HCEC 1CT (cell line): ENCODE measurements around the gene GUK1.

Experiments
- DNase-seq: peaks from one replicate; pipeline ENCODE4 v3.0.0-alpha.2; 2017

GUK1 gene, protein sequence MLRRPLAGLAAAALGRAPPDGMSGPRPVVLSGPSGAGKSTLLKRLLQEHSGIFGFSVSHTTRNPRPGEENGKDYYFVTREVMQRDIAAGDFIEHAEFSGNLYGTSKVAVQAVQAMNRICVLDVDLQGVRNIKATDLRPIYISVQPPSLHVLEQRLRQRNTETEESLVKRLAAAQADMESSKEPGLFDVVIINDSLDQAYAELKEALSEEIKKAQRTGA

DNA sequence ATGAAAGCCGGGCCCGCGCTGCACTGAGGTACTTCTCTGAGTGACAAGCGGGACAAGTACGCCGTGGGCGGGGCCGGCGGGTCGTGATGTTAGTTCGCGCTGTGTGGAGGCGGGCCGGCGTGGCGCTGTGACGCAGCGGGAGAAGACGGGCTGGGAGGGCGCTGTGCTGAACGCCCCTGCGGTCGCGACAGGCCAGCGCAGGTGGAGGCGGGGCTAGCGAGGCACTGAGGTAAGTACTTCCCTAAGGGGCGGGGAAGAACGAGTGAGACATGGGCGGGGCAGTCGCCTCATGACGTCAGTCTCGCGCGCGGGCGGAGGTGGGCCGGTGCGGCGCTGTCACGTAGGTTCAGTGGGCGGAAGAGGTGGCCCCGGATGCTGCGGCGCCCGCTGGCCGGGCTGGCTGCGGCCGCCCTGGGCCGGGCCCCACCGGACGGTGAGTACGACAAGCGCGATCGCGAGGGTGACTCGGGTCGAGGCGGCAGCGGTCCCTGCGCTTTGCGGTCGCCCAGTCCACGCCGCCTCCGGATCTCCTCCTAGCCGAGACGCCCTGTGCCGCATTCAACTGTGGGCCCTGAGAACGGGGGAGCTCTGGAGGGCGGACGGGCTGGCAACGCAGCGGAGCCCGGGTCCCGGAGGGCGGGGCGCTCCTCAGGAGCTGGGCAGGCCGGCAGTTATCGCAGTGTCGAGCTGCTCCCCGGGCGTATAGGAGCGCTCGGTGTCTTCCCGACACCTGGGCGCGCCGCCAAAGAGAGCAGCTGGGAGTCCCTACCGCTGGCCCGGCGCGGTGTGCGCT is at the start of gene GUK1:
TSS of gene GUK1 (plus strand) at position 349 of the 793 bp plus-strand sequence. CDS start at position 373, 24 bp downstream.
- DNase-seq = peak; percentile 100

DNA sequence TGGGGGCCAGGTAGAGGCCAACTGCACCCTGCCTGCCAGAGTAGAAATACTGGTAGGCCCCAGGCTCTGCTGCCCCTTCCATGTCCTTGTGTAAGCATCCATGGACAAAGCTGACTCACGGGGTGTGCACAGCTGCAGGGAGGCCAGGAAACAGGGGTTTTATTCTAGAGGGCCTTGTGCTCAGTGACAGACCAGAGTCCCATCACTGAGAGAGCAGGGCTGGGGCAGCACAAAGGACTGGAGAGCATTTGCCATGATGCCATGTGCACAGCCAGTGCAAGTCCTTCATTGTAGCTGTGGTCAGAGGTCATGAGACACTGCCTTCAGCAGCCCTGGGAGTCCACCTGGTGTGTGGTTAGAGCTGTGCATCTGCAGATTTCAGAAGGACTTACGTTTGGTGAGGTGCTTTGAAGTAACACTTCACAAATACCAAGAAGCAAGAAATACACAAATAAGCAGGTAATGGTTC is 49.4 kb upstream of the GUK1 start:
- DNase-seq = peak; percentile 44

DNA sequence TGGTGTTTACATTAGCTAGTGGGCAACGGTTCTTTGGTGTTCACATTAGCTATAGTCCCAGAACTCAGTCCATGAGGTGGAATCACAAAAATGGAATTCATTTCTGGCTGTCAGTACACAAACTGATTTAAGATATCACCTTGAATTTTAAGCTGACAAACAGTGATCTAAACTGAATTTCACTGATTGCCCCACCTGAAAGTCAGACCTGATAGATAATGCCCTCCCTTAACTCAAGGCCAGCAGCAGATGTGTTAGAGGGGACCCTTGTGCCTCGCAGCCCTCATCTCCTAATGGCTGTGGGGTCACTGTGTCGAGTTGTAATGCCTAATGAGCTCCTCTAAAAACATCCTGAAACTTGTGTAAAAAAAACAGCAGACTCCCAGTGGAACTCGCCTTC is 49.0 kb upstream of the GUK1 start:
- DNase-seq = no peak

DNA sequence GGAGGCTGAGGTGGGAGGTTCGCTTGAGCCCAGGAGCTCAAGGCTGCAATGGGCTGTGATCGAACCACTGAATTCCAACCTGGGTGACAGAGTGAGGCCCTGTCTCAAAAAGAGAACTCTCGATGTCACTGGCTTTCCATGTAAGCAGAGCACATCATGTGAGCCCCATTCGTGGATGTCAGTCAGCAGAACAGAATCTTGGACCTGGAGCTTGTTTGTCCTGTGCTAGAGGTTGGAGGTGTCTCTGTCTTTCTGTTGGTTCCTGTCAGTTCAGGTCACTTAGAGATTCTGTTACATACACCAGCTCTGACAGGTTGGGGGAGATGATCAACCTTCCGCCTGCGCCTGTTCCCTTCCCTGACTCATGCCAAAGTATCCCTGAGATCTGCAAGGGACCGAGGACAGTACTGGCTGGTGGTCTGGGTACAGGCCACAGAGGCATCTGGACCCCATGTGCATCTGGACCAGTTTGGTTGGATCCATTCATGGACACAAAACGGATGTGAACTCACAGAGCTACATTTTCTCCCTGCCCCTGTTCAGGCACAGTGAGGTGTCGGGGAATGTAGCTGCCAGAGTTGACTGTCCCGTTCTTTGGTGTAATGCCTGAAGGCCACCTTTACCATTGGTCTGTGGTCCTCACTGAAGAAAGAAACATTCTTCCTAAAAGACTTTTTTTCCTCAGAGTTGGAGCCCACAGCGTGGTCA is 47.6 kb upstream of the GUK1 start:
- no peak for DNase-seq

DNA sequence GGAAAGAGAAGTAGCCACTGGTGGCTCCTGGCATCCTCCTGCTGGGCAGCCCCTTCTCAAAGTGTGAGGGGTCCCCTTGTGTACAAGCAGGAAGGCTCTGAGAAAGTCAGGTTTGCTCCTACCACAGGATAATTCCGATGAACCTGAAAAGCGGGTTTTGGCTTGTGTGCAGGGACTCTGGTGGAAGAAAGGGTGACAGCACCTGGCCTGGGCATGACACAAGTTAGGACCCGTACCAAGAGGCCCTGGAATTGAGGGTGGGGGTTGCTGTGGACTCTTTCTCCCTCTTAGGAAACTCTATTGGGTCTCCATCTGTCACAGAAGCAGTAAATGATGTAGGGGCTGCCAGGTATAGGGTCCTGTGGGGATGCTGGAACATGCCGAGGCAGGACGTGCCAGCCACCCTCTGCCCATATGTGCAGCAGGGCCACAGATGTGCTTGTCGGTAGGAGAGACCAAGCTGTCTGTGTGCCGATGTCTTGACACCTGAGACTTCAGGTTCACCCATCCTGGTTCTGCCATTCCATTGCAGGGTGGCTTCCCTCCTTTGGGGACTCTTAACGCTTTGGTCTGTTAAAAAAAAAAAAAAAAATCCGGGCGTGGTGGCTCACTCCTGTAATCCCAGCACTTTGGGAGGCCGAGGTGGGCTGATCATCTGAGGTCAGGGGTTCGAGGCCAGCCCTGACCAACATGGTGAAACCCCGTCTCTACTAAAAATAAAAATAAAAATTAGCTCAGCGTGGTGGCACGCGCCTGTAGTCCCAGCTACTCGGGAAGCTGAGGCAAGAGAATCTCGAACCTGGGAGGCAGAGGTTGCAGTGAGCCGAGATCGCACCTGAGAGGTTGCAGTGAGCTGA is 46.8 kb upstream of the GUK1 start:
- DNase-seq = no peak

DNA sequence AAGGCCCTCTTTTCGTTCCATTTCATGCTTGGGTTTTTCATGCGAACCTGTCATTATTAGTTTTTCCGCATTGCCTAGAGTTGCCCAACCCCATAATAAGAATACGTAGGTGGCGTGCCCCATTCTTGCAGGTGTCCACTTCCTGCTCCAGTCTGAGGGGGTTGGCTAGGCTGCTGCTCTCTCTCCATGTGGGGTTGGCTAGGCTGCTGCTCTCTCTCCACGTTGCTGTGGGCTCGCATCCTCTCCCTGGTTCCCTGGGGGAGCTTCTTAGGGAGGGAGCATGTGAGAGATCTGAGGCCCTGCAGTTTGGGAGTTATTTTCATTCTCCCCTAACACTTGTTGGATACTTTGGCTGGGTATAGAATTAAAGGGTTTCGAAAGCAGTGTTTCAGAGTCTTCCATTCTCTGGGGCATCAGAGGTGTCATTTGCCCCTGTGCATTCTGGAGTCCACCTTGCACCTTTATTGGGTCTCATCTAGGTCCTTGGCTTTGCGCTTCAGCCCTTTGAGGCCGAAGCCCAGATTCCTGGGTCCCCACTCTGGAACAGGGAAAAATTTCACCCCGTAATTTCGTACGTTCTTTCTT is 45.6 kb upstream of the GUK1 start:
- DNase-seq = no peak

DNA sequence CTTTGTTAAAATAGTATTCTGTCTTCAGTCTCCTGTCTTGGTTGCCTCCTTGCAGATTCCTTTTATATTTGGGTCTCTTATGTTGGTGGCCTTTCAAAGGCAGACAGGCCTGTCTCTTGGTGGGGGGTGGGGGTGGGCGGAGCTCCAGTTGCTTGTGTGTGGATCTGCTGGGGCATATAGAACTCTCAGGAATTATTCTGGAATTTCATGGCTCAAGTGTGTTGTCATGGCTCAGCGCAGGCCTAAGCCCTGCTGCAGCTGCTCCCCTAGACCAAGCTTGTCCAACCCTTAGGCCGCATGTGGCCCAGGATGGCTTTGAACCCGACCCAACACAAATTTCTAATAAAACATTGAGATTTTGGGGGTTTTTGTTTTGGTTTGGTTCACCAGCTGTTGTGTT is 44.9 kb upstream of the GUK1 start:
- DNase-seq = no peak

DNA sequence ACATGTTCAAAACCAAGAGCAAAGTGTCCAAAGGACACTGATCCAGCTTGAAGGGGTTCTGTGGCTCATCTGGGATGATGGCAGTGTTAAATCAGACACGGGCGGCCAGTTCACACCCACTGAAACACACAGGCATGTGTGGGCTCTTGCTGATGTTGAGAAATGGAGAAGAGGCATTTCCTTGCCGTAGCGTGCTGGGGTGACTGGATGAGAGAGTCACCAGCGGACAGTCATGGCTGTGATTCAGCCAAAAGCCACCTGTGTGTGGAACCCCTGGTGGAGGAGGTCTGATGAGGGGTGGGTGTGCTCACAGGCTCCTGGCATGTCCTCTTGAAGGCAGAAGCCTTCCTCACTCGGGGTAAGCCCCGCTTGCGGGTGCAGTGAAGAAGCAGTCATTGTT is 44.1 kb upstream of the GUK1 start:
- DNase-seq = no peak

DNA sequence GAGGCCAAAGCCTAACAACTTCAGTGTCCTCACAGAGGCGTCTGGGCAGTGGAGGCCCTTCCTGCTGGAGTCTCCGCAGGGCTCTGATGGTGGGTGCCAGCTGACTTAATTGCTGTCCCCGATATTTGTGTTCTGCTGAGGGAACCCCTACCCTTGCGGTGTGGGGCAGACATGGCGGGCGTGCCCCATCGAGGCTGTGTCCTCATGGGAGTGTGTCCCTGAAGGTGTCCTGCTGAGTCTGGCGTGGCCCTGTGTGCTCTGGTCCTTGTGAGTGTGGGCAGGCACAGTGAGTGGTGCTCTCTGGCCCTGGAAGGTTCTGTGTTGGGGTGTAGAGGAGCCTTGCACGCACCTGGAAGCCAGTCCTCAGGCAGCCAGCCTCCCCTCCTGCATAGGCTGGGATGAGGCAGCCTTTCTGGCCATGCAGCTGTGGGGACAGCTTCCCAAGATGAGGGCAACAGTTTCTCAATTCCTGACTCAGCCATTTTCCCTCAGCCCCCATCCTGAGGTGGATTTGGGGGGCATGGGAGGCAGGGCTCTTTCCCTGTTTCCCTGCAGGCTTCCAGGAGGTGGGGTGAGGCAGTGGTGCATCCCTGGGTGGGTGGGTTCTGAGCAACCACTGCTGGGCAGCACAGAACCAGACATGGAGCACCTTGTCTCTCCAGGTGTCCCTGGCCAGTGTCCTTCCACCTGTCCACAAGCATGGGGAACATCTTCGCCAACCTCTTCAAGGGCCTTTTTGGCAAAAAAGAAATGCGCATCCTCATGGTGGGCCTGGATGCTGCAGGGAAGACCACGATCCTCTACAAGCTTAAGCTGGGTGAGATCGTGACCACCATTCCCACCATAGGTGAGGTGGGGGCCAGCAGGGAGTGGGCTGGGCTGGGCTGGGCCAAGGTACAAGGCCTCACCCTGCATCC is 43.4 kb upstream of the GUK1 start:
- no peak for DNase-seq

DNA sequence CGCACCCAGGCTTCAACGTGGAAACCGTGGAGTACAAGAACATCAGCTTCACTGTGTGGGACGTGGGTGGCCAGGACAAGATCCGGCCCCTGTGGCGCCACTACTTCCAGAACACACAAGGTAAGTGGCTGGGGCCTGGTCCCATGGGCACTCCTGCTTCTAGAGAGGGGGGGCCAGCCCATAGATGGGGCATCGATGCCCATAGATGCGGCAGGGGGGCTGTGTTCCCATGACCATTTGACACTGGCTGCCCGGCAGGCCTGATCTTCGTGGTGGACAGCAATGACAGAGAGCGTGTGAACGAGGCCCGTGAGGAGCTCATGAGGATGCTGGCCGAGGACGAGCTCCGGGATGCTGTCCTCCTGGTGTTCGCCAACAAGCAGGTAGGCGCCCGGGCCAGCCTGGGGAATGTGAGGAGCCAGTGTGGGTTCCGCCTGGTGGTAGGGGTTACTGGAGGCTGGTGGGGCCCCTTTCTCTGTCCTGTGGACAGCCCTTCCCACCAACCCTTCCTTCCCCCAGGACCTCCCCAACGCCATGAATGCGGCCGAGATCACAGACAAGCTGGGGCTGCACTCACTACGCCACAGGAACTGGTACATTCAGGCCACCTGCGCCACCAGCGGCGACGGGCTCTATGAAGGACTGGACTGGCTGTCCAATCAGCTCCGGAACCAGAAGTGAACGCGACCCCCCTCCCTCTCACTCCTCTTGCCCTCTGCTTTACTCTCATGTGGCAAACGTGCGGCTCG is 42.6 kb upstream of the GUK1 start:
- DNase-seq = no peak

DNA sequence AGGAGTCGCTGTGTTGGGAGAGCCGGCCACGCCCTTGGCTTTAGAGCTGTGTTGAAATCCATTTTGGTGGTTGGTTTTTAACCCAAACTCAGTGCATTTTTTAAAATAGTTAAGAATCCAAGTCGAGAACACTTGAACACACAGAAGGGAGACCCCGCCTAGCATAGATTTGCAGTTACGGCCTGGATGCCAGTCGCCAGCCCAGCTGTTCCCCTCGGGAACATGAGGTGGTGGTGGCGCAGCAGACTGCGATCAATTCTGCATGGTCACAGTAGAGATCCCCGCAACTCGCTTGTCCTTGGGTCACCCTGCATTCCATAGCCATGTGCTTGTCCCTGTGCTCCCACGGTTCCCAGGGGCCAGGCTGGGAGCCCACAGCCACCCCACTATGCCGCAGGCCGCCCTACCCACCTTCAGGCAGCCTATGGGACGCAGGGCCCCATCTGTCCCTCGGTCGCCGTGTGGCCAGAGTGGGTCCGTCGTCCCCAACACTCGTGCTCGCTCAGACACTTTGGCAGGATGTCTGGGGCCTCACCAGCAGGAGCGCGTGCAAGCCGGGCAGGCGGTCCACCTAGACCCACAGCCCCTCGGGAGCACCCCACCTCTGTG is 41.7 kb upstream of the GUK1 start:
- DNase-seq = no peak

DNA sequence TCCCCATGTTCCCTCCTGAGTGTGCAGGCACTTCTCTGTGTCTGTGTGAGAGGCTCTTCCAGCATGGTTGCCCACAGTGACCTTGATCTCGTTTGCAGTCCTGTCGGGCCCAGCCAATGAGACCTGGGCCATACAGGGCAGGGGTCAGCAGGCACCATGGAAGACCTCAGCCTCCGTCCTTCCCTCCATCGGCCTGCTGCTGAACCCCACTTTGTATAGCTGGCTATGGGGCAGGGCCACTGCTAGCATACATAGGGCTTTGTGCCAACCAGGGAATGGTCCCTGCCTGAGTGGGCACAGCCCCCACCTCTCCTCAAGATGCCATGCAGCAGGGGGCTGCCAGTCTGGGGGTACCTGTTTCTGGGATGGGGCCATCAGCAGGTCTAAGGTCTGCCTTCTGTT is 40.7 kb upstream of the GUK1 start:
- no peak for DNase-seq

DNA sequence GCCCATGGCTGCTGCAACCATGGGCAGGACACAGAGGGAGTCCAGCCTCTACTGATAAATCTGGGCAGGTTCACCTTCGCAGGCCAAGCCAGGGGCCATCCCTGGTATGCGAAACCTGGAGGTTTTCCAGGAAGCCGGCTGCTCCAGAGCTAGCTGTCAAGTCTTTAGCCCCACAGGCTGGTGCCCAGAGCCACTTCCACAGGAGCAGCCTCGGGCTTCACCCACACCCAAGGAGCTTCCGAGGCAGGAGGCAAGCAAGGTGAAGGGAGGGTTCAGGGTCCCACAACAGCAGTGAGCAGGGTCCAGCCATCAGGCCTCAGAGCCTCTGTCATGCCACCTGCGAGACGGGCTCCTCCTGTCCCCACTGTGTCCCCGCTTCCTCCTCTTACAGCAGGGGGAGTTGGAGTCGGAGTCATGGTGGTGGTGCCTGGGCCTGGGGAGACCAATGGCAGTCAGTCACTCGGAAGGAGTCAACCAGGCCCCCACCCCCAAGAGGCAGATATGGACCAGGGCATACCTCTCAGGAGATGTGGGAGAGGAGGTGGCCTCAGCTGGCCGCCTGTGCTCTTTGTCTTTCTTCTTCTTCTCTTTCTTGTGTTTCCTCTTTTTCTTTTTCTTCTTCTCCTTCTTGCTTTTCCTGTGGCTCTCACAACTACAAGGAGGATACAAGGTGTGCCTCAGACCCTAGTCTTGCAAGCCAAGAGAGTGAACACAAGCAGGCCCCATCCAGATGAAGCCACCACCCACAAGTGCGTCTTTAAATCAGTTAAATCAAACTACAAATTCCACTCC is 39.1 kb upstream of the GUK1 start:
- DNase-seq = no peak

DNA sequence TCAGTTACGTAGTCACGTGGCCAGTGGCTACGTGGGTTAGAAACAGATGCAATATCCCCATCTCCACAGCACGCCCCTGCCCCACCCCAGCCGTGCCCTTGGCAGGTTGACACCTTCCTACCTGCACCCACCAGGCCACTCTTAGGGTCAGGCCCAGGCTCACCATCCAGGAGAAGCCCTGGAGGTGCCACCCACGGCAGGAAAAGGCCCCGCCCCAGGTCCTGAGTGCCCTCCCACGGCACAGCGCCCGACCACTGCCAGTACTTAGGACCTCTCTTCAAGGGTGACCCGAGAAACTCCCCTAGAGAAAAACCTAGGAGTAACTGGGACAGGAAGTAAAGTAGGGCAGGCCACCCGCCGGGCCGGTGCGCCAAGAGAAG is 38.5 kb upstream of the GUK1 start:
- DNase-seq = no peak

DNA sequence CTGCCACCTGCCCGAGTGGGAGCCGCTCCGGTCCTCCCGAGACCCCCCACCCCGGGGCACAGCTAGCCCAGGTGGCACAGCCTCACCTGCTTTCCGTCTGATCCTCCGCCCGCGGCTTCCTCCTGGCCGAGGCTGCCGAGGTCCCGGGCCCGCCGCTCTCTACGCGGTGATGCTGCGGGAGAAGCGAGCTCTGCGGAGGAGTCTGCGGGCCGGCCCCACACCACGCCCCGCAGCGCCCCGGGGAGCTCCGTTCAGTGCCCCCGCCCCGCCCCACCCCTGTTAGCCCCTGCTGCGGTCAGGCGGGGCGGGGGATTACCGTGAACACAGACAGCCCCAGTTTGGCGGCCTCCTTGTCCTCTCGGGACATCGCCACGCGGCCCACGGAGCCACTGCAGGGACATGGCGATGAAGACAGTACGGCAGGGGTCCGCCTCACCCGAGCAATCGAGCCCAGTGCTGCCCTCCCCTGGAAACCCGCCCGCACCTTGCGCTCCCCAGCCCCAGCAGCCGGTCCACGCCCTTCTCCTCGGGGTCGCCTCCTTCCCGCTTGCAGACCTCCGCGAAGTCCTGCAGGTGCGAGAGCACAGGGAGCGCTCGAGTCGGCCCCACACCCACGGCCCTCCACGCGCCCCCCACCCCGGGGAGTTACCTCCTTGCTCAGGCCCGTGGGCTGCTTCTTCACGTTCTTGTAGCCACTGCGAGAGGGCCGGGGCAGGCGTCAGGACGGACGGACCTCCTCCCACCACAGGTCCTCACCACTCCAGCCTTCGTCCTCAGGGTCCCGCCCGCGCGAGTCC is 37.9 kb upstream of the GUK1 start:
- no peak for DNase-seq

DNA sequence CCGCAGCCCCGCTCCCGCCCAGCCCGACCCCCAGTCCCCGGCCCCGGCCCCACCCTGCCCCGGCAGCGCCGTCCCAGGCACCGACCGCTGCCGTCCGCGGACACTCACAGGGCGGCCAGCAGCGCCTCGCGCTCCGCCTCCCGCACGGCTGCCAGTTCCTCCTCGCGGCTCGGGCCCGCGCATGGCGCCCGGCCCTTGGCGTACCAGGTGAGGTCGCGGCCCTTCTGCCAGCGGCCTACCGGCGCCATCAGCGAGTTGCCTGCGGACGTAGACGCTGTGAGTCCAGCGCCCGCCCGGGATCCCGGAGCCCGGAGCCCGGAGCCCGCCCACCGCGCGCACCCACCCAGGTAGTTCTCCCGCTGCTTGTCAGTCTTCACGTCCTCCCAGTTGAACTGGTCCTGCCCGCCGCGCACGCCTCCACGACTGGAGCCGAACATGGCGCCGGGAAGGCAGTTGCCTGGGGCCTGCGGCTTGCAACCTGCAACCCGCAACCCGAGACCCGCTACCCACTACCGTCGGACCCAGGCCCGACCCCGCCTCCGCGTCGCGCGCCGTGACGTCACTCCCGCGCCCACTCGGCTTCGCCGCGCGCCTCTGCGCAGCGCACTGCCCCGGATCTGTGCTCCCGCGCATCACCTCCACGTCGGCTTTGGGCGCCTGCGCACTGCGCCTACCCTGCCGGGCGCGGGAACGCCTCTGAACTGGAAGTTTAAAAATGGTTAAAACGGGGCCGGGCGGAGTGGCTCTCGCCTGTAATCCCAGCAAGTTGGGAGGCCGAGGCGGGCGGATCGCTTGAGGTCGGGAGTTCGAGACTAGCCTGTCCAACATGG is 37.1 kb upstream of the GUK1 start, which contains the start of gene C1orf35:
TSS of gene C1orf35 (minus strand) at position 535 of the 830 bp plus-strand sequence. CDS start at position 437, 98 bp downstream.
- DNase-seq = peak; percentile 87

DNA sequence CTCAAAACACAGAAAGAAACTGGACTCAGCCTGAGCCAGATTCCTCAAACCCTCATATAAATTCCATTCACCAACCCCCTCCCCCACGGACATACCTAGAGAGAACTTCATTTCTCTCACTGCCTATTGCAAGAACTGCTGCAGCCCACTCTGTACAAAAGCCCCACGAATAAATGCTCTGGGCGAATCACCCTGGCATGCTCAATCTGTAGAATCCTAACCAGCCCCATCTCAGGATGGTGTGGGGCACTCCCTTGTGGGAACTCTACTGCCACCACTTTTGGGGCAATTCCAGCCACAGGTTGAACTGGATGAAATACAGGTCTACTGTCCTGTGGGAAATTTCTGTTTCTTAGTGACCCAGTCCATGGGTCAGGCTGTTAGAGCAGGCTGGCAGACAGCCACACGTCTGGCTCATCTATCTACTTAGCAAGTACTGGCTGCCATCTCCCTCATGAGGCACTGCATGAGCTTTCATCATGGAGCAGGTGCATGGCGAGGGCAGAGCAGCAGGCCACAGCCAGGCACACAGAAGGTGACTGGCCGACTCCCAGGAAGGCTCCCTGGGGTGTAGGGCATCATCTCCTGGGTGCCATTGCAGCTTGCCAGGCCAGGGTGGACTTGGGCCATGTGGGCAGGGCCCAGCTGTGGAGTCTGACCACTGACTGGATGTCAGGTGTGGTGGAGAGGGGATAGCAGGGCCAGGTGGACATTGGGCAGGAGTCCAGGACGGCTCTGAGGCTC is 35.4 kb upstream of the GUK1 start:
- no peak for DNase-seq
